HL-60 (cell line): ENCODE data around the gene CITED2.

Experiments
- GABPA ChIP-seq: IDR thresholded peaks from 2 replicates; pipeline ENCODE4 v1.6.1; 2012; ENCODE audit warnings: low read depth
- POLR2AphosphoS5 ChIP-seq: IDR thresholded peaks from 2 replicates; pipeline ENCODE4 v1.6.1; 2012; ENCODE audit warnings: low read depth
- REST ChIP-seq: IDR thresholded peaks from 2 replicates; pipeline ENCODE4 v1.6.1; 2012; ENCODE audit warnings: low read depth; ENCODE audit not compliant: insufficient replicate concordance
- SPI1 ChIP-seq: IDR thresholded peaks from 2 replicates; pipeline ENCODE4 v1.6.1; 2012; ENCODE audit warnings: low read depth, mild to moderate bottlenecking, borderline replicate concordance
- TF ChIP-seq, protein P1 (sequence below): IDR thresholded peaks from one replicate; pipeline ENCODE4 v1.5.1; 2011; ENCODE audit warnings: low read length, control low read depth, inconsistent platforms; ENCODE audit not compliant: insufficient read depth

DNA sequence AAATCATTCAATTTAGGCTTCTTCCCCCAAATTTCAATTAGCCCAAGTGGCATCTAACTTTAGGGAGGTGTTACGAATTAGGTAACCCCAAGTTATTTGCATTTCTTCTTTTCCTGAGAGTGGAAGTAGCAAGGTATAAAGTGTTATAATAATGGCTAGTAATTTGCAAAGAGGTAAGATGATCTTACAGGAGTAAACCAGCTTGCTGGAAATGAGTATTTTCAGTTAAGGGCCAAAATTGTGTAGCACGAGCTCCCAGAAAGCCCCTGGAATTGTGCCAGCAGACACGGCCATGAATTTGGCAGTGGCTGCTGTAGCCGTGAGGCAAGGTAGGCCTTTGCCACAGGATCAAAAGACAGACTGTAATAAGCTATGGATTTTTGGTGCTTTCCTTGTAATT lies 38.0 kb downstream of the CITED2 start:
- TF ChIP-seq, protein P1, sequence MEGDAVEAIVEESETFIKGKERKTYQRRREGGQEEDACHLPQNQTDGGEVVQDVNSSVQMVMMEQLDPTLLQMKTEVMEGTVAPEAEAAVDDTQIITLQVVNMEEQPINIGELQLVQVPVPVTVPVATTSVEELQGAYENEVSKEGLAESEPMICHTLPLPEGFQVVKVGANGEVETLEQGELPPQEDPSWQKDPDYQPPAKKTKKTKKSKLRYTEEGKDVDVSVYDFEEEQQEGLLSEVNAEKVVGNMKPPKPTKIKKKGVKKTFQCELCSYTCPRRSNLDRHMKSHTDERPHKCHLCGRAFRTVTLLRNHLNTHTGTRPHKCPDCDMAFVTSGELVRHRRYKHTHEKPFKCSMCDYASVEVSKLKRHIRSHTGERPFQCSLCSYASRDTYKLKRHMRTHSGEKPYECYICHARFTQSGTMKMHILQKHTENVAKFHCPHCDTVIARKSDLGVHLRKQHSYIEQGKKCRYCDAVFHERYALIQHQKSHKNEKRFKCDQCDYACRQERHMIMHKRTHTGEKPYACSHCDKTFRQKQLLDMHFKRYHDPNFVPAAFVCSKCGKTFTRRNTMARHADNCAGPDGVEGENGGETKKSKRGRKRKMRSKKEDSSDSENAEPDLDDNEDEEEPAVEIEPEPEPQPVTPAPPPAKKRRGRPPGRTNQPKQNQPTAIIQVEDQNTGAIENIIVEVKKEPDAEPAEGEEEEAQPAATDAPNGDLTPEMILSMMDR: no peak
- TF ChIP-seq POLR2AphosphoS5: no peak
- no peak for TF ChIP-seq REST
- TF ChIP-seq SPI1: no peak
- no peak for TF ChIP-seq GABPA
